WTC11 (cell line): ENCODE results near the gene CREBRF. TPM values are rescaled to one million over a fixed set of nuclear protein-coding genes. Genes with fewer than 3 reads are reported as not detected.

ENCODE experiments used
- ATAC-seq: fragments of 200-7000 bp; cut with Tn5 transposase; 2 replicates; pipeline ENCODE4 v1.10.0; 2021; ENCODE audit warnings: mild to moderate bottlenecking, moderate library complexity
- CTCF ChIA-PET: fragments of 300-600 bp; sonication (Branson Sonifier 250); formaldehyde crosslinking; loops from one replicate; lab custom pipeline; 2021; ENCODE audit warnings: antibody characterized with exemption; lab: Charles Lee
- POLR2A ChIA-PET: fragments of 350-600 bp; sonication (Branson Sonifier 250); formaldehyde crosslinking; loops from one replicate; lab custom pipeline; 2021; ENCODE audit warnings: antibody characterized with exemption; lab: Charles Lee
- DNase-seq: peaks from one replicate; pipeline ENCODE4 v3.0.0; 2021; ENCODE audit warnings: low spot score
- H3K27ac Mint-ChIP-seq: 2 replicates; pipeline ENCODE4 v1.8.0; 2021; ENCODE audit warnings: mixed read lengths
- H3K27me3 Mint-ChIP-seq: 2 replicates; pipeline ENCODE4 v1.8.0; 2021; ENCODE audit warnings: low read depth, mild to moderate bottlenecking, moderate library complexity, mixed read lengths
- H3K36me3 Mint-ChIP-seq: 2 replicates; pipeline ENCODE4 v1.8.0; 2021; ENCODE audit warnings: mixed read lengths
- H3K4me1 Mint-ChIP-seq: 2 replicates; pipeline ENCODE4 v1.8.0; 2022; ENCODE audit warnings: mixed read lengths
- H3K4me3 Mint-ChIP-seq: 2 replicates; pipeline ENCODE4 v1.8.0; 2021; ENCODE audit warnings: mild to moderate bottlenecking, moderate library complexity, mixed read lengths
- H3K9me3 Mint-ChIP-seq: 2 replicates; pipeline ENCODE4 v1.8.0; 2021; ENCODE audit warnings: mixed read lengths
- ATF1 ChIP-seq: sonication (generic); formaldehyde crosslinking; IDR thresholded peaks from 2 replicates; pipeline ENCODE4 v1.8.1; 2023; ENCODE audit warnings: mild to moderate bottlenecking, moderate library complexity, missing genetic modification reagents
- GTF2I ChIP-seq: fragments of 250-450 bp; sonication (Bioruptor Pico); conservative IDR thresholded peaks from 2 replicates; pipeline ENCODE4 v1.4.0; 2021; ENCODE audit warnings: mild to moderate bottlenecking
- KAT7 ChIP-seq: sonication (generic); formaldehyde crosslinking; IDR thresholded peaks from 2 replicates; pipeline ENCODE4 v1.8.1; 2023; ENCODE audit warnings: missing genetic modification reagents, mild to moderate bottlenecking, borderline replicate concordance
- NFYB ChIP-seq: sonication (generic); formaldehyde crosslinking; conservative IDR thresholded peaks from 2 replicates; pipeline ENCODE4 v1.8.0; 2022; ENCODE audit warnings: low read depth, missing genetic modification reagents
- NR1H2 ChIP-seq: sonication (generic); formaldehyde crosslinking; IDR thresholded peaks from 2 replicates; pipeline ENCODE4 v1.9.0; 2021; ENCODE audit warnings: mild to moderate bottlenecking, moderate library complexity, missing genetic modification reagents
- NR3C1 ChIP-seq: sonication (generic); formaldehyde crosslinking; conservative IDR thresholded peaks from 2 replicates; pipeline ENCODE4 v1.8.1; 2023; ENCODE audit warnings: low read depth, mild to moderate bottlenecking, missing genetic modification reagents
- PRRX2 ChIP-seq: fragments of 250-450 bp; sonication (Bioruptor Pico); IDR thresholded peaks from 2 replicates; pipeline ENCODE4 v1.8.0; 2021; ENCODE audit warnings: mild to moderate bottlenecking
- RELA ChIP-seq: sonication (generic); formaldehyde crosslinking; IDR thresholded peaks from 2 replicates; pipeline ENCODE4 v1.8.1; 2022; ENCODE audit warnings: missing genetic modification reagents, mild to moderate bottlenecking, borderline replicate concordance
- SMAD3 ChIP-seq: sonication (generic); formaldehyde crosslinking; IDR thresholded peaks from 2 replicates; pipeline ENCODE4 v1.8.0; 2022; ENCODE audit warnings: missing genetic modification reagents, mild to moderate bottlenecking, borderline replicate concordance
- SP1 ChIP-seq: sonication (generic); formaldehyde crosslinking; conservative IDR thresholded peaks from 2 replicates; pipeline ENCODE4 v1.8.1; 2022; ENCODE audit warnings: missing genetic modification reagents
- TCF7 ChIP-seq: sonication (generic); formaldehyde crosslinking; IDR thresholded peaks from 2 replicates; pipeline ENCODE4 v1.8.0; 2022; ENCODE audit warnings: mild to moderate bottlenecking, low read depth, missing genetic modification reagents, moderate library complexity
- TP53 ChIP-seq: sonication (generic); formaldehyde crosslinking; IDR thresholded peaks from 2 replicates; pipeline ENCODE4 v1.8.1; 2023; ENCODE audit warnings: mild to moderate bottlenecking, missing genetic modification reagents
- ZNF232 ChIP-seq: sonication (generic); formaldehyde crosslinking; IDR thresholded peaks from 2 replicates; pipeline ENCODE4 v1.8.0; 2022; ENCODE audit warnings: mild to moderate bottlenecking, missing genetic modification reagents
- ZNF671 ChIP-seq: fragments of 250-450 bp; sonication (Bioruptor Pico); IDR thresholded peaks from 2 replicates; pipeline ENCODE4 v1.8.0; 2021; ENCODE audit warnings: mild to moderate bottlenecking
- total RNA-seq: library from RNA; stranded (reverse); gene quantifications from 3 replicates; pipeline ENCODE4 v1.2.3, GENCODE V29; 2021
- TF ChIP-seq, protein P1 (sequence below): sonication (generic); formaldehyde crosslinking; IDR thresholded peaks from 2 replicates; pipeline ENCODE4 v1.8.1; 2023; ENCODE audit warnings: mild to moderate bottlenecking, missing genetic modification reagents, borderline replicate concordance
- TF ChIP-seq, protein P2 (sequence below): sonication (generic); formaldehyde crosslinking; IDR thresholded peaks from 2 replicates; pipeline ENCODE4 v1.8.1; 2022; ENCODE audit warnings: low read depth, mild to moderate bottlenecking, moderate library complexity, missing genetic modification reagents, borderline replicate concordance
- TF ChIP-seq, protein P3 (sequence below): sonication (generic); formaldehyde crosslinking; conservative IDR thresholded peaks from 2 replicates; pipeline ENCODE4 v1.8.1; 2023; ENCODE audit warnings: mild to moderate bottlenecking, low read depth, missing genetic modification reagents, moderate library complexity
- TF ChIP-seq, protein P4 (sequence below): sonication (generic); formaldehyde crosslinking; IDR thresholded peaks from 2 replicates; pipeline ENCODE4 v1.8.1; 2023; ENCODE audit warnings: mild to moderate bottlenecking, missing genetic modification reagents, moderate library complexity
- TF ChIP-seq, protein P5 (sequence below): fragments of 250-450 bp; sonication (Bioruptor Pico); IDR thresholded peaks from 2 replicates; pipeline ENCODE4 v1.9.0; 2021; ENCODE audit warnings: moderate library complexity, mild to moderate bottlenecking, inconsistent platforms, borderline replicate concordance
- TF ChIP-seq, protein P6 (sequence below): fragments of 250-450 bp; sonication (Bioruptor Pico); IDR thresholded peaks from 2 replicates; pipeline ENCODE4 v1.9.0; 2021; ENCODE audit warnings: mild to moderate bottlenecking

The CREBRF gene
- total RNA-seq, 1 experiment from 2014 or later, result 5.7 TPM

DNA sequence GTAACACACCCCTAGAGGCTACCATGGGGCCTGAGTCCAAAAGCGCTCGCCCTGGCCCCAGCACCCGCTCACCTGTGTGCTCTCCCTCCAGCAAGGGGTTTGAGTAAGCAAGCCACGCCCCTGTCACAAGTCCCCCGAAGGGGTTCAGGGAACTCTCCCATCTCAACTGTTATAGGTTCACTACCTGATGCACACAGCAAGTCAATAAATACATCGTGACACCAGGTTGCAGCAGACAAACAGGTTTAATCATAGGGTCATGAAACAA, 8.4 kb upstream of the CREBRF start:
- TF ChIP-seq, protein P1, sequence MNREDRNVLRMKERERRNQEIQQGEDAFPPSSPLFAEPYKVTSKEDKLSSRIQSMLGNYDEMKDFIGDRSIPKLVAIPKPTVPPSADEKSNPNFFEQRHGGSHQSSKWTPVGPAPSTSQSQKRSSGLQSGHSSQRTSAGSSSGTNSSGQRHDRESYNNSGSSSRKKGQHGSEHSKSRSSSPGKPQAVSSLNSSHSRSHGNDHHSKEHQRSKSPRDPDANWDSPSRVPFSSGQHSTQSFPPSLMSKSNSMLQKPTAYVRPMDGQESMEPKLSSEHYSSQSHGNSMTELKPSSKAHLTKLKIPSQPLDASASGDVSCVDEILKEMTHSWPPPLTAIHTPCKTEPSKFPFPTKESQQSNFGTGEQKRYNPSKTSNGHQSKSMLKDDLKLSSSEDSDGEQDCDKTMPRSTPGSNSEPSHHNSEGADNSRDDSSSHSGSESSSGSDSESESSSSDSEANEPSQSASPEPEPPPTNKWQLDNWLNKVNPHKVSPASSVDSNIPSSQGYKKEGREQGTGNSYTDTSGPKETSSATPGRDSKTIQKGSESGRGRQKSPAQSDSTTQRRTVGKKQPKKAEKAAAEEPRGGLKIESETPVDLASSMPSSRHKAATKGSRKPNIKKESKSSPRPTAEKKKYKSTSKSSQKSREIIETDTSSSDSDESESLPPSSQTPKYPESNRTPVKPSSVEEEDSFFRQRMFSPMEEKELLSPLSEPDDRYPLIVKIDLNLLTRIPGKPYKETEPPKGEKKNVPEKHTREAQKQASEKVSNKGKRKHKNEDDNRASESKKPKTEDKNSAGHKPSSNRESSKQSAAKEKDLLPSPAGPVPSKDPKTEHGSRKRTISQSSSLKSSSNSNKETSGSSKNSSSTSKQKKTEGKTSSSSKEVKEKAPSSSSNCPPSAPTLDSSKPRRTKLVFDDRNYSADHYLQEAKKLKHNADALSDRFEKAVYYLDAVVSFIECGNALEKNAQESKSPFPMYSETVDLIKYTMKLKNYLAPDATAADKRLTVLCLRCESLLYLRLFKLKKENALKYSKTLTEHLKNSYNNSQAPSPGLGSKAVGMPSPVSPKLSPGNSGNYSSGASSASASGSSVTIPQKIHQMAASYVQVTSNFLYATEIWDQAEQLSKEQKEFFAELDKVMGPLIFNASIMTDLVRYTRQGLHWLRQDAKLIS (CRISPR knock-in tag), result no peak
- TF ChIP-seq ZNF671 (no peak), NFYB (CRISPR knock-in tag) (no peak), RELA (CRISPR knock-in tag) (no peak), GTF2I (CRISPR knock-in tag) (no peak), NR3C1 (CRISPR knock-in tag) (no peak)
- TF ChIP-seq, protein P2, sequence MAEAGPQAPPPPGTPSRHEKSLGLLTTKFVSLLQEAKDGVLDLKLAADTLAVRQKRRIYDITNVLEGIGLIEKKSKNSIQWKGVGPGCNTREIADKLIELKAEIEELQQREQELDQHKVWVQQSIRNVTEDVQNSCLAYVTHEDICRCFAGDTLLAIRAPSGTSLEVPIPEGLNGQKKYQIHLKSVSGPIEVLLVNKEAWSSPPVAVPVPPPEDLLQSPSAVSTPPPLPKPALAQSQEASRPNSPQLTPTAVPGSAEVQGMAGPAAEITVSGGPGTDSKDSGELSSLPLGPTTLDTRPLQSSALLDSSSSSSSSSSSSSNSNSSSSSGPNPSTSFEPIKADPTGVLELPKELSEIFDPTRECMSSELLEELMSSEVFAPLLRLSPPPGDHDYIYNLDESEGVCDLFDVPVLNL (CRISPR knock-in tag), result no peak
- TF ChIP-seq, protein P3, sequence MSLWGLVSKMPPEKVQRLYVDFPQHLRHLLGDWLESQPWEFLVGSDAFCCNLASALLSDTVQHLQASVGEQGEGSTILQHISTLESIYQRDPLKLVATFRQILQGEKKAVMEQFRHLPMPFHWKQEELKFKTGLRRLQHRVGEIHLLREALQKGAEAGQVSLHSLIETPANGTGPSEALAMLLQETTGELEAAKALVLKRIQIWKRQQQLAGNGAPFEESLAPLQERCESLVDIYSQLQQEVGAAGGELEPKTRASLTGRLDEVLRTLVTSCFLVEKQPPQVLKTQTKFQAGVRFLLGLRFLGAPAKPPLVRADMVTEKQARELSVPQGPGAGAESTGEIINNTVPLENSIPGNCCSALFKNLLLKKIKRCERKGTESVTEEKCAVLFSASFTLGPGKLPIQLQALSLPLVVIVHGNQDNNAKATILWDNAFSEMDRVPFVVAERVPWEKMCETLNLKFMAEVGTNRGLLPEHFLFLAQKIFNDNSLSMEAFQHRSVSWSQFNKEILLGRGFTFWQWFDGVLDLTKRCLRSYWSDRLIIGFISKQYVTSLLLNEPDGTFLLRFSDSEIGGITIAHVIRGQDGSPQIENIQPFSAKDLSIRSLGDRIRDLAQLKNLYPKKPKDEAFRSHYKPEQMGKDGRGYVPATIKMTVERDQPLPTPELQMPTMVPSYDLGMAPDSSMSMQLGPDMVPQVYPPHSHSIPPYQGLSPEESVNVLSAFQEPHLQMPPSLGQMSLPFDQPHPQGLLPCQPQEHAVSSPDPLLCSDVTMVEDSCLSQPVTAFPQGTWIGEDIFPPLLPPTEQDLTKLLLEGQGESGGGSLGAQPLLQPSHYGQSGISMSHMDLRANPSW (CRISPR knock-in tag), result no peak
- Mint-ChIP-seq H3K4me3 (no peak overlapping the region), H3K4me1 (peaks cover 7% of the 10 kb centered on the region), H3K9me3 (no peaks in the 10 kb centered on the region), H3K27me3 (peaks cover 9% of the 10 kb centered on the region), H3K27ac (no peak overlapping the region; the same call in 1 of the 2 replicates), H3K36me3 (no peaks in the 10 kb centered on the region)
- POLR2A ChIA-PET, result no interaction called here
- no peak for DNase-seq
- CTCF ChIA-PET, result interaction anchor here (1.0 kb wide), 2 partner anchors 10 to 37 kb away, joined by 3 to 4 read pairs; no protein-coding TSS in a partner anchor
- ATAC-seq, result peak; percentile 52; the same call in 1 of the 2 replicates

DNA sequence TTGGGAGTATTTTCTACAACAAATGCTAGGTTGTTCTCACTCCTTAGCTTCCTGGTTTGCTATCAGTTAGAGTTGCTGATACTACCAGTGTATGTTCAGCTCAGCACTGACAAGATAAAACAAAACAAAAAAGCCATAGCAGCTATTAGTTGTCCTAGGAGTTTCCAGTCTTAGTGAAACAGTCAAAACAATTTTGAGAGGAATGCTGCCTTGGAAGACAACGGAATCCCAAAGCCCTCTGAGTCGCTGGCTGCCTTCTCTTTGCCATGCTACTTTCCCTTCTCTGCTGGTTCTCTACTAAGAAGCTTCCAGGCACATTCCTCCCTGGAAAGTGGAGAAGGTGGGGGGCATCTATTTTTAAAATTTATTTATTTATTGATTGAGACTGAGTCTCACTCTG, 5.4 kb upstream of the CREBRF start:
- ATAC-seq (no peak), DNase-seq (no peak)
- Mint-ChIP-seq H3K4me1 (peaks cover 14% of the 10 kb centered on the region), H3K27me3 (peaks cover 9% of the 10 kb centered on the region), H3K4me3 (no peak overlapping the region), H3K9me3 (no peaks in the 10 kb centered on the region), H3K36me3 (no peaks in the 10 kb centered on the region), H3K27ac (no peak overlapping the region)
- ChIA-PET POLR2A (no interaction called here), CTCF (interaction anchor here (0.5 to 1.0 kb wide), 2 partner anchors 67 to 346 kb away, joined by 4 to 8 read pairs; partner anchors contain the start of gene ATP6V0E1)
- TF ChIP-seq KAT7 (CRISPR knock-in tag), result no peak
- TF ChIP-seq, protein P4, sequence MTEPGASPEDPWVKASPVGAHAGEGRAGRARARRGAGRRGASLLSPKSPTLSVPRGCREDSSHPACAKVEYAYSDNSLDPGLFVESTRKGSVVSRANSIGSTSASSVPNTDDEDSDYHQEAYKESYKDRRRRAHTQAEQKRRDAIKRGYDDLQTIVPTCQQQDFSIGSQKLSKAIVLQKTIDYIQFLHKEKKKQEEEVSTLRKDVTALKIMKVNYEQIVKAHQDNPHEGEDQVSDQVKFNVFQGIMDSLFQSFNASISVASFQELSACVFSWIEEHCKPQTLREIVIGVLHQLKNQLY, result no peak
- TF ChIP-seq ZNF232, result no peak

DNA sequence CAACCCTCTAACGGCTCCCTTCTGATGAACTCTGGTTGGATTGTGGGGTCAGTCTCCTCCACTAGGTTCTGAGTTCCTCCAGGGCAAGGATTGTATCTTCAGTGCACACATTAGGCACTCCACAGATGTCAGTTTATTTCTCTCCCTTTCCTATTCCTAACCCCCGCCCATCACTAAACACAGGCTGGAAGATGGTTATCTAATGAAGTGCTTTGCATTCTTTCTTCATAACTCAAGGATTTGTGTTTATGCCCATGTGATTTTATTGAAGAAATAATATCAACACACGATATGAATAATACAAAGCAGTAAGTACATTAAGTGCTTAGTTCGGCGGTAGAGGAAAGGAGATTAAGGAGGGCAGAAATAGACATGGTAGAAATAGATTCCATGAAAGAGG, 4.4 kb upstream of the CREBRF start:
- Mint-ChIP-seq H3K36me3 (no peaks in the 10 kb centered on the region), H3K4me1 (peaks cover 14% of the 10 kb centered on the region), H3K27me3 (peaks cover 9% of the 10 kb centered on the region), H3K27ac (no peak overlapping the region), H3K9me3 (no peaks in the 10 kb centered on the region), H3K4me3 (no peak overlapping the region)
- CTCF ChIA-PET, result no interaction called here
- POLR2A ChIA-PET, result no interaction called here
- no peak for DNase-seq
- no peak for ATAC-seq
- TF ChIP-seq, protein P5, sequence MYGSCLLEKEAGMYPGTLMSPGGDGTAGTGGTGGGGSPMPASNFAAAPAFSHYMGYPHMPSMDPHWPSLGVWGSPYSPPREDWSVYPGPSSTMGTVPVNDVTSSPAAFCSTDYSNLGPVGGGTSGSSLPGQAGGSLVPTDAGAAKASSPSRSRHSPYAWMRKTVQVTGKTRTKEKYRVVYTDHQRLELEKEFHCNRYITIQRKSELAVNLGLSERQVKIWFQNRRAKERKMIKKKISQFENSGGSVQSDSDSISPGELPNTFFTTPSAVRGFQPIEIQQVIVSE (CRISPR knock-in tag), result no peak
- TF ChIP-seq ATF1 (CRISPR knock-in tag), result no peak
- TF ChIP-seq TCF7 (CRISPR knock-in tag), result no peak
- no peak for TF ChIP-seq TP53
- TF ChIP-seq, protein P6, sequence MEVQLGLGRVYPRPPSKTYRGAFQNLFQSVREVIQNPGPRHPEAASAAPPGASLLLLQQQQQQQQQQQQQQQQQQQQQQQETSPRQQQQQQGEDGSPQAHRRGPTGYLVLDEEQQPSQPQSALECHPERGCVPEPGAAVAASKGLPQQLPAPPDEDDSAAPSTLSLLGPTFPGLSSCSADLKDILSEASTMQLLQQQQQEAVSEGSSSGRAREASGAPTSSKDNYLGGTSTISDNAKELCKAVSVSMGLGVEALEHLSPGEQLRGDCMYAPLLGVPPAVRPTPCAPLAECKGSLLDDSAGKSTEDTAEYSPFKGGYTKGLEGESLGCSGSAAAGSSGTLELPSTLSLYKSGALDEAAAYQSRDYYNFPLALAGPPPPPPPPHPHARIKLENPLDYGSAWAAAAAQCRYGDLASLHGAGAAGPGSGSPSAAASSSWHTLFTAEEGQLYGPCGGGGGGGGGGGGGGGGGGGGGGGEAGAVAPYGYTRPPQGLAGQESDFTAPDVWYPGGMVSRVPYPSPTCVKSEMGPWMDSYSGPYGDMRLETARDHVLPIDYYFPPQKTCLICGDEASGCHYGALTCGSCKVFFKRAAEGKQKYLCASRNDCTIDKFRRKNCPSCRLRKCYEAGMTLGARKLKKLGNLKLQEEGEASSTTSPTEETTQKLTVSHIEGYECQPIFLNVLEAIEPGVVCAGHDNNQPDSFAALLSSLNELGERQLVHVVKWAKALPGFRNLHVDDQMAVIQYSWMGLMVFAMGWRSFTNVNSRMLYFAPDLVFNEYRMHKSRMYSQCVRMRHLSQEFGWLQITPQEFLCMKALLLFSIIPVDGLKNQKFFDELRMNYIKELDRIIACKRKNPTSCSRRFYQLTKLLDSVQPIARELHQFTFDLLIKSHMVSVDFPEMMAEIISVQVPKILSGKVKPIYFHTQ (CRISPR knock-in tag), result no peak
- no peak for TF ChIP-seq NR1H2 (CRISPR knock-in tag)
- TF ChIP-seq SP1, result no peak
- no peak for TF ChIP-seq PRRX2 (CRISPR knock-in tag)
- TF ChIP-seq SMAD3 (CRISPR knock-in tag), result no peak
